ENCODE measurements around the gene IGLL5. TPM values are rescaled to one million over a fixed set of nuclear protein-coding genes. Genes with fewer than 3 reads are reported as not detected.

Gene IGLL5
- total RNA-seq, 6 donors from 2014 or later: 4.3 to 58.5 (median 21.5) TPM

DNA sequence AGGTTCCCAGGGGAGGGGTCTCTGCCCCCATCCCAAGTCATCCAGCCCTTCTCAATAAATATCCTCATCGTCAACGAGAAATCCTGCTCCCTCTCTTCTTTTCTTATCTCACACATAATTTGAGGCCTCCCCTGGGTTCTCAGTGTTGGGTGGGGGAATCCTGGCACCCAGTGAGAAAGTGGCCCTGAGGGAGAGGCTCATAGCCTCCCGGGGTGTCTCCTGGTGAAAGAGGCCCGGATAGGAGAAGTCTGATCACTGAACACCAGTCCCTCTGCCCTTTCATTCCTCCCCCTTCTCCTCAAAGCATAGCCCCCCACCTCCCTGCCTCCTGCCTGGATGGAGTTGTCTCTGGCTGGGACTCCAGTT lies 35.3 kb downstream of the IGLL5 start:
- Histone ChIP-seq H3K27me3 (no peaks in the 10 kb centered on the region), H3K4me1 (no peaks in the 10 kb centered on the region), H3K27ac (no peak overlapping the region), H3K36me3 (no peaks in the 10 kb centered on the region), H3K4me3 (no peak overlapping the region), H3K9me3 (no peaks in the 10 kb centered on the region)
- TF ChIP-seq, protein P1, sequence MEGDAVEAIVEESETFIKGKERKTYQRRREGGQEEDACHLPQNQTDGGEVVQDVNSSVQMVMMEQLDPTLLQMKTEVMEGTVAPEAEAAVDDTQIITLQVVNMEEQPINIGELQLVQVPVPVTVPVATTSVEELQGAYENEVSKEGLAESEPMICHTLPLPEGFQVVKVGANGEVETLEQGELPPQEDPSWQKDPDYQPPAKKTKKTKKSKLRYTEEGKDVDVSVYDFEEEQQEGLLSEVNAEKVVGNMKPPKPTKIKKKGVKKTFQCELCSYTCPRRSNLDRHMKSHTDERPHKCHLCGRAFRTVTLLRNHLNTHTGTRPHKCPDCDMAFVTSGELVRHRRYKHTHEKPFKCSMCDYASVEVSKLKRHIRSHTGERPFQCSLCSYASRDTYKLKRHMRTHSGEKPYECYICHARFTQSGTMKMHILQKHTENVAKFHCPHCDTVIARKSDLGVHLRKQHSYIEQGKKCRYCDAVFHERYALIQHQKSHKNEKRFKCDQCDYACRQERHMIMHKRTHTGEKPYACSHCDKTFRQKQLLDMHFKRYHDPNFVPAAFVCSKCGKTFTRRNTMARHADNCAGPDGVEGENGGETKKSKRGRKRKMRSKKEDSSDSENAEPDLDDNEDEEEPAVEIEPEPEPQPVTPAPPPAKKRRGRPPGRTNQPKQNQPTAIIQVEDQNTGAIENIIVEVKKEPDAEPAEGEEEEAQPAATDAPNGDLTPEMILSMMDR (IDR thresholded peaks at IDR 0.05): no peak
- DNase-seq (no peak), ATAC-seq (ENCODE audit: low FRiP score in 2 of 2) (no peak)
- 87% methylated on average over 4 of the region's 4 CpGs for WGBS, 2 donors

GRCh38 chr22:22923379-22923778 lies 35.8 kb downstream of the IGLL5 start:
- ATAC-seq (ENCODE audit: low FRiP score in 2 of 2) (no peak), DNase-seq (no peak)
- H3K4me3 ChIP-seq: no peak overlapping the region
- TF ChIP-seq EP300 (IDR thresholded peaks at IDR 0.05): no peak
- H3K9me3 ChIP-seq: no peaks in the 10 kb centered on the region
- H3K4me1 ChIP-seq: peaks cover 0 to 1% (median 0%) of the 10 kb centered on the region in 4 donors
- WGBS, 2 donors: 90 to 92% methylated on average over 4 of the region's 4 CpGs
- no peaks in the 10 kb centered on the region for H3K36me3 ChIP-seq
- no peak overlapping the region for H3K27ac ChIP-seq
- H3K27me3 ChIP-seq: no peaks in the 10 kb centered on the region

DNA sequence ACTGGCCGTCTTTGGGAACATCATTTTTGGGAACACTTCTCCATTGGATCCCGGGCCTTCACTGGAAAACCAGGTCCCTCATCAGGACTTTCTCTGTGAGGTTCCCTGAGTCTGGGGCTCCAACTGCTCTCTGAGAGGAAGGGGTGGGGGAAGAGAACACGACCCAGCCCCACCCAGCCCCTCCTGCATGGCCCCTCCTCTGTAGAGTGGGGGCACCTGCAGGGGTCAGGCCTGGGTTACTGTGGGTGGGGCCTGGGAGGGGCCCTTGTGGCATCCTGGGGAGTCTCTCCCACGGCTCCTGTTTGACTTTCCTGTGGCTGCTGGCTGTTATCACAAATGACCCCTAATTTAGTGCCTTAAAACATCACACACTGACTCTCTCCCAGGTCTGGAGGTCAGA lies 36.3 kb downstream of the IGLL5 start:
- Histone ChIP-seq H3K4me1 (peaks cover 0 to 5% (median 2%) of the 10 kb centered on the region in 4 donors), H3K4me3 (no peak overlapping the region), H3K27me3 (no peaks in the 10 kb centered on the region), H3K36me3 (no peaks in the 10 kb centered on the region), H3K9me3 (no peaks in the 10 kb centered on the region), H3K27ac (no peak overlapping the region)
- 71 to 90% methylated on average over 2 to 4 of the region's 4 CpGs for WGBS, 2 donors
- DNase-seq: no peak
- ATAC-seq (ENCODE audit: low FRiP score in 2 of 2): no peak
- TF ChIP-seq POLR2A (IDR thresholded peaks at IDR 0.05) (no peak), POLR2AphosphoS5 (IDR thresholded peaks at IDR 0.05) (no peak), EP300 (IDR thresholded peaks at IDR 0.05) (no peak)
- TF ChIP-seq, protein P1 (IDR thresholded peaks at IDR 0.05): no peak

- TF ChIP-seq EP300 (IDR thresholded peaks at IDR 0.05) (no peak), POLR2AphosphoS5 (IDR thresholded peaks at IDR 0.05) (no peak), POLR2A (IDR thresholded peaks at IDR 0.05) (no peak)
- TF ChIP-seq, protein P1 (IDR thresholded peaks at IDR 0.05): no peak
- no peaks in the 10 kb centered on the region for H3K9me3 ChIP-seq
- H3K36me3 ChIP-seq: no peaks in the 10 kb centered on the region
- ATAC-seq (ENCODE audit: low FRiP score in 2 of 2) (no peak), DNase-seq (no peak)
- WGBS, 2 donors: 88 to 90% methylated on average over 9 of the region's 9 CpGs
- H3K4me1 ChIP-seq: peaks cover 0 to 5% (median 2%) of the 10 kb centered on the region in 4 donors
- H3K27me3 ChIP-seq: no peaks in the 10 kb centered on the region
- no peak overlapping the region for H3K4me3 ChIP-seq
- H3K27ac ChIP-seq: no peak overlapping the region
Observed at GRCh38 chr22:22924369-22925145, 36.9 kb downstream of the IGLL5 start.

DNA sequence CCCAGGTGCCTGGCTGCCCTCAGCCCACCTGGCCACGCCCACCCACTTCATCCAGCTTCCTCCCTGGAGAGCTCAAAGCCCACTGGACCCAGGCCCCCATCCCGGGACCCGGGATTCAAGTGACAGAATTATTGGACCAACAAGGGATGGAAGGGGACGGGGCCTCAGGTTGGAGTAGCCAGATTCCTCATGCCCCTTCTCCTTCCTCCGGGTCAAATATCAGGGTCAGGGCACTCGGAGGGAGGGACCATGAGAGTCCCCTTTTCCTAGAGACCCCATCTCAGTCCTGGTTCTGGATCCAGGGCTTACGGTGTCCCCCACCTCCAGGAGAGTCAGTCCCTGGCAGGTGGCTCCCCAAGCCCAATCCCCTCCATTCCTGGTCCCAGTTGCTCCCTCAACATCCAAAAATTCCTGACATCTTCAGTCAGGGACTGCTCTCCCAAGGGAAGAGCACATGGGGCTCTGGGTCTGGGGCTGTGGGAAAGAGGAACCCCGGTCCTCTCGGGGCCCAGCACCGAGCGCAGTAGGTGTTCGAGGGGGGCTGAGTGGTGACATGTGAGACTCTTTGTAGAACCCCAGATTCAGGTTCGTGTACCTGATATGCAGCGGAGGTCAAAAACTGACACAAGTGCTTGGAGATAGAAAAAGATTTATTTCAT lies 37.7 kb downstream of the IGLL5 start:
- Histone ChIP-seq H3K9me3 (no peaks in the 10 kb centered on the region), H3K36me3 (no peaks in the 10 kb centered on the region), H3K27me3 (no peaks in the 10 kb centered on the region), H3K4me3 (no peak overlapping the region), H3K4me1 (peaks cover 0 to 5% (median 2%) of the 10 kb centered on the region in 4 donors), H3K27ac (no peak overlapping the region)
- 77 to 84% methylated on average over 12 to 14 of the region's 14 CpGs for WGBS, 2 donors
- ATAC-seq (ENCODE audit: low FRiP score in 2 of 2) (no peak), DNase-seq (no peak)
- TF ChIP-seq EP300 (IDR thresholded peaks at IDR 0.05) (no peak), POLR2A (IDR thresholded peaks at IDR 0.05) (no peak), POLR2AphosphoS5 (IDR thresholded peaks at IDR 0.05) (no peak)
- TF ChIP-seq, protein P1 (IDR thresholded peaks at IDR 0.05): no peak
